ENCODE data around the gene ZNF664. TPM values are rescaled to one million over a fixed set of nuclear protein-coding genes. Genes with fewer than 3 reads are reported as not detected.

The ZNF664 gene
- total and polyA plus RNA-seq, 9 of the 15 experiments (the other 6 are each of a cell fraction or from before 2014, with no cell fraction given), result 3.3 to 101 (median 63.6) TPM

- Histone ChIP-seq H3K4me2 (ENCODE audit: insufficient read depth, low read length) (no peak overlapping the region), H3K9ac (ENCODE audit: insufficient read depth in 1 of 2, low read depth in 2 of 2, low read length in 2 of 2) (no peak overlapping the region; a peak in 1 of 4 replicates), H3K79me2 (ENCODE audit: control insufficient read depth, insufficient read depth, low read length) (no peaks in the 10 kb centered on the region), H3K27ac (ENCODE audit: extremely low read depth, low read depth, low read length) (no peak overlapping the region), H3K27me3 (ENCODE audit: control insufficient read depth in 2 of 2, insufficient read depth in 2 of 2, low read length in 2 of 2) (no peaks in the 10 kb centered on the region), H3K9me3 (replicated peaks; ENCODE audit: control insufficient read depth, insufficient read depth, low read depth, low read length) (no peaks in the 10 kb centered on the region), H4K20me1 (replicated peaks; ENCODE audit: control insufficient read depth, insufficient read depth, low read length) (no peaks in the 10 kb centered on the region), H2AFZ (ENCODE audit: low read depth, low read length) (no peak overlapping the region), H3K9me1 (ENCODE audit: control insufficient read depth, insufficient read depth, low read length) (no peaks in the 10 kb centered on the region), H3K4me1 (replicated peaks in 1 of 2; ENCODE audit: control insufficient read depth in 2 of 2, insufficient read depth in 2 of 2, low read length in 2 of 2) (no peaks in the 10 kb centered on the region; a peak in 1 of 5 replicates), H3K4me3 (no peak overlapping the region), H3K36me3 (ENCODE audit: control insufficient read depth, insufficient read depth, low read length) (no peaks in the 10 kb centered on the region)
- no TSS peak for BruUV-seq (replicated peaks)
- CTCF ChIA-PET (ENCODE audit: low intra/inter-chr PET ratio), result no interaction called here
- TF ChIP-seq KDM1A (IDR thresholded peaks at IDR 0.05), result no peak
- TF ChIP-seq NFIX (CRISPR knock-in tag; IDR thresholded peaks at IDR 0.05; ENCODE audit: low read depth), result no peak
- no peak for TF ChIP-seq CBX8 (IDR thresholded peaks at IDR 0.05; ENCODE audit: borderline replicate concordance, extremely low read depth, low read depth, low read length, poor library complexity, severe bottlenecking)
- TF ChIP-seq TRIM25 (IDR thresholded peaks at IDR 0.05; ENCODE audit: borderline replicate concordance), result no peak
- no peak for TF ChIP-seq PHF8 (IDR thresholded peaks at IDR 0.05; ENCODE audit: borderline replicate concordance, low read length)
- no peak for TF ChIP-seq LCOR (CRISPR knock-in tag; IDR thresholded peaks at IDR 0.05)
- no peak for TF ChIP-seq ARHGAP35 (IDR thresholded peaks at IDR 0.05; ENCODE audit: partially characterized antibody)
- TF ChIP-seq NFYB (IDR thresholded peaks at IDR 0.05; ENCODE audit: extremely low read depth, insufficient read length), result no peak
- no peak for TF ChIP-seq EWSR1 (IDR thresholded peaks at IDR 0.05; ENCODE audit: borderline replicate concordance, low read depth, partially characterized antibody)
- TF ChIP-seq KLF16 (IDR thresholded peaks at IDR 0.05), result no peak
- TF ChIP-seq ZNF584 (CRISPR knock-in tag; IDR thresholded peaks at IDR 0.05; ENCODE audit: low read depth), result no peak
- TF ChIP-seq PHF20 (IDR thresholded peaks at IDR 0.05; ENCODE audit: partially characterized antibody), result no peak
- intact Hi-C loops (cut with micrococcal nuclease) (no loop called here), in situ Hi-C loops (cut with MboI) (no loop called here)
- DNase-seq (ENCODE audit: extremely low read depth in 1 of 4, low spot score in 3 of 4) (no peak), ATAC-seq (no peak), FAIRE-seq (no peak)
- 50% methylated on average over 9 of the region's 9 CpGs for WGBS (ENCODE audit: insufficient coverage, low coverage, missing lambda C conversion rate)
- POLR2A ChIA-PET, result interaction anchor here (1.8 kb wide), 1 partner anchor 8 kb away, joined by 5 read pairs; no protein-coding TSS in a partner anchor
These were observed 14.1 kb upstream of the ZNF664 start for GRCh38 chr12:123958876-123959275.
